A549 treated with Hydrocortisone at 1 μM for 4 hours (cell line): ENCODE measurements around the gene OR52B4. TPM values are rescaled to one million over a fixed set of nuclear protein-coding genes. Genes with fewer than 3 reads are reported as not detected.

ENCODE experiments used
- total RNA-seq: library from RNA; stranded (reverse); fragments of 200-300 nt; extraction: Qiagen RNA extraction; gene quantifications from 5 replicates; pipeline ENCODE4 v1.2.3, GENCODE V29; 2022

OR52B4 gene
- total RNA-seq: not detected in 5 replicates

GRCh38 chr11:4368286-4368685, at the start of gene OR52B4:
OR52B4 (minus strand) TSS chr11:4368386; CDS start chr11:4368295, 91 bp downstream.

GRCh38 chr11:4393209-4393857, 25.1 kb upstream of the OR52B4 start, which contains the start of gene TRIM21:
TRIM21 (minus strand) TSS chr11:4393702; CDS start chr11:4390409, 3,293 bp downstream.

Other genes with a start within 250 kb of the OR52B4 start
- gene TRIM21, start 25.3 kb upstream of the OR52B4 start, total RNA-seq: 21.1 to 22.7 TPM (median 22.6 TPM) in 5 replicates
- not detected in 5 replicates for gene OR52K2, start 80.9 kb upstream of the OR52B4 start, total RNA-seq
- not detected in 5 replicates for gene OR52K1, start 114.3 kb upstream of the OR52B4 start, total RNA-seq
- gene OR52M1, start 176.8 kb upstream of the OR52B4 start, total RNA-seq: not detected in 5 replicates
- gene OR52I2, start 213.4 kb upstream of the OR52B4 start, total RNA-seq: not detected in 5 replicates
- not detected in 5 replicates for gene OR52I1, start 225.7 kb upstream of the OR52B4 start, total RNA-seq
- 7.1 to 13.2 TPM (median 9.3 TPM) in 5 replicates for gene TRIM68, start 239.8 kb upstream of the OR52B4 start, total RNA-seq